ENCODE measurements around the gene TSHZ2. TPM values are rescaled to one million over a fixed set of nuclear protein-coding genes. Genes with fewer than 3 reads are reported as not detected.

The TSHZ2 gene
- total RNA-seq, 1 experiment from 2014 or later: 0.20 TPM

DNA sequence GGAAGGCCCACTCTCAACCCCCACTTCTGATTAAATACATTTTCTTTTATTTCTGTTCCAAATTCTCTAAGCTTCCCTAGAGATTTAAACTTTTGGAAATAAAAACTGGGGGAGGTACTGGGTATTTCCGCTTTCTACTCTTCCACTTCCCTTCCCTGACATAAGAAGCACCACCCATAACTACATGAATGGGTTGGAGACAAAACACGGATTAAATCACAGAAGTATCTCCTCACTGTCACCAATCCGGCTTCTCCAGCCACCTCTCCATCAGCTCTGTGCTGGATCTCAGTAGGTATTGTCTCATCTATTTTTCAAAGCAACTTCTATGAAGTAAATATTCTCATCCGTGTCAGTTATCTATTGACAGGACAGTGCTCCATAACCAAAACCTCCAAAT lies 150.7 kb downstream of the TSHZ2 start:
- Mint-ChIP-seq H3K27me3 (ENCODE audit: low read depth) (no peaks in the 10 kb centered on the region), H3K4me1 (peaks cover 20% of the 10 kb centered on the region), H3K36me3 (no peaks in the 10 kb centered on the region), H3K27ac (no peak overlapping the region), H3K9me3 (peaks cover 9% of the 10 kb centered on the region), H3K4me3 (no peak overlapping the region)
- DNase-seq (ENCODE audit: low spot score): no peak
- TF ChIP-seq NFYB (CRISPR knock-in tag; conservative IDR thresholded peaks at IDR 0.05; ENCODE audit: low read depth) (no peak), RELA (CRISPR knock-in tag; IDR thresholded peaks at IDR 0.05; ENCODE audit: borderline replicate concordance) (no peak), NR1H2 (CRISPR knock-in tag; IDR thresholded peaks at IDR 0.05) (no peak), TEAD4 (CRISPR knock-in tag; IDR thresholded peaks at IDR 0.05) (no peak), IRF2 (CRISPR knock-in tag; IDR thresholded peaks at IDR 0.05; ENCODE audit: borderline replicate concordance, low read depth) (no peak), SMAD4 (CRISPR knock-in tag; IDR thresholded peaks at IDR 0.05) (no peak), MYBL2 (CRISPR knock-in tag; IDR thresholded peaks at IDR 0.05) (no peak), OVOL2 (CRISPR knock-in tag; IDR thresholded peaks at IDR 0.05; ENCODE audit: borderline replicate concordance) (no peak), FOXP1 (CRISPR knock-in tag; IDR thresholded peaks at IDR 0.05; ENCODE audit: borderline replicate concordance) (no peak), JUN (CRISPR knock-in tag; IDR thresholded peaks at IDR 0.05) (no peak), ZNF317 (CRISPR knock-in tag; IDR thresholded peaks at IDR 0.05; ENCODE audit: borderline replicate concordance, low read depth) (no peak)
- TF ChIP-seq, protein P1, sequence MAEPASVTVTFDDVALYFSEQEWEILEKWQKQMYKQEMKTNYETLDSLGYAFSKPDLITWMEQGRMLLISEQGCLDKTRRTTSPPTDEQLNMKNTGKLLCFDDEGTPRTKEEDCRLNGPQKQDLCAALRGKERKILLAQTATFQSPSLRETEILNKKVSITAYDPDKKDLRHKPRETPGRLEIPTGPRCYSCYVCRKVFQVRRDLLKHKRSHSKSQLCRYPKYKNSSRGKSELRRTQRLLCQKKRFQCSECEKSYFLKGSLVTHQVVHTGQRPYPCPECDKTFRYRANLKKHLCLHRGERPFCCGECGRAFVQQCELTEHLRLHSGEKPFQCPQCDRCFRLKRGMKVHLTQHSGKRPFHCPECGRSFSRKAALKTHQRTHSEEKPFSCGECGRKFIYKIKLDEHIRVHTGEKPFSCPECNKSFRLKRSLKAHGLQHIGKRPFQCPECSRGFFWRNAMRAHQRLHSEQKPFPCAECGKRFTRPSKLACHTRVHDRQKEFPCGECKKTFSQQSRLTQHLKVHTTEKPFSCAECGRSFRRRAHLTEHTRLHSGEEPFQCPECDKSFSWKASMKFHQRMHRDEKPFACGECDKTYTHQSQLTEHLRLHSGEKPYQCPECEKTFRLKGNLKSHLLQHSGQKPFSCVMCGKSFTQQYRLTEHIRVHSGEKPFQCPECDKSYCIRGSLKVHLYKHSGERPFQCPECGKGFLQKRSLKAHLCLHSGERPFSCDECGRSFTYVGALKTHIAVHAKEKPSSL (CRISPR knock-in tag; conservative IDR thresholded peaks at IDR 0.05): no peak
- TF ChIP-seq, protein P2, sequence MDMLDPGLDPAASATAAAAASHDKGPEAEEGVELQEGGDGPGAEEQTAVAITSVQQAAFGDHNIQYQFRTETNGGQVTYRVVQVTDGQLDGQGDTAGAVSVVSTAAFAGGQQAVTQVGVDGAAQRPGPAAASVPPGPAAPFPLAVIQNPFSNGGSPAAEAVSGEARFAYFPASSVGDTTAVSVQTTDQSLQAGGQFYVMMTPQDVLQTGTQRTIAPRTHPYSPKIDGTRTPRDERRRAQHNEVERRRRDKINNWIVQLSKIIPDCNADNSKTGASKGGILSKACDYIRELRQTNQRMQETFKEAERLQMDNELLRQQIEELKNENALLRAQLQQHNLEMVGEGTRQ (CRISPR knock-in tag; IDR thresholded peaks at IDR 0.05): no peak
- TF ChIP-seq, protein P3, sequence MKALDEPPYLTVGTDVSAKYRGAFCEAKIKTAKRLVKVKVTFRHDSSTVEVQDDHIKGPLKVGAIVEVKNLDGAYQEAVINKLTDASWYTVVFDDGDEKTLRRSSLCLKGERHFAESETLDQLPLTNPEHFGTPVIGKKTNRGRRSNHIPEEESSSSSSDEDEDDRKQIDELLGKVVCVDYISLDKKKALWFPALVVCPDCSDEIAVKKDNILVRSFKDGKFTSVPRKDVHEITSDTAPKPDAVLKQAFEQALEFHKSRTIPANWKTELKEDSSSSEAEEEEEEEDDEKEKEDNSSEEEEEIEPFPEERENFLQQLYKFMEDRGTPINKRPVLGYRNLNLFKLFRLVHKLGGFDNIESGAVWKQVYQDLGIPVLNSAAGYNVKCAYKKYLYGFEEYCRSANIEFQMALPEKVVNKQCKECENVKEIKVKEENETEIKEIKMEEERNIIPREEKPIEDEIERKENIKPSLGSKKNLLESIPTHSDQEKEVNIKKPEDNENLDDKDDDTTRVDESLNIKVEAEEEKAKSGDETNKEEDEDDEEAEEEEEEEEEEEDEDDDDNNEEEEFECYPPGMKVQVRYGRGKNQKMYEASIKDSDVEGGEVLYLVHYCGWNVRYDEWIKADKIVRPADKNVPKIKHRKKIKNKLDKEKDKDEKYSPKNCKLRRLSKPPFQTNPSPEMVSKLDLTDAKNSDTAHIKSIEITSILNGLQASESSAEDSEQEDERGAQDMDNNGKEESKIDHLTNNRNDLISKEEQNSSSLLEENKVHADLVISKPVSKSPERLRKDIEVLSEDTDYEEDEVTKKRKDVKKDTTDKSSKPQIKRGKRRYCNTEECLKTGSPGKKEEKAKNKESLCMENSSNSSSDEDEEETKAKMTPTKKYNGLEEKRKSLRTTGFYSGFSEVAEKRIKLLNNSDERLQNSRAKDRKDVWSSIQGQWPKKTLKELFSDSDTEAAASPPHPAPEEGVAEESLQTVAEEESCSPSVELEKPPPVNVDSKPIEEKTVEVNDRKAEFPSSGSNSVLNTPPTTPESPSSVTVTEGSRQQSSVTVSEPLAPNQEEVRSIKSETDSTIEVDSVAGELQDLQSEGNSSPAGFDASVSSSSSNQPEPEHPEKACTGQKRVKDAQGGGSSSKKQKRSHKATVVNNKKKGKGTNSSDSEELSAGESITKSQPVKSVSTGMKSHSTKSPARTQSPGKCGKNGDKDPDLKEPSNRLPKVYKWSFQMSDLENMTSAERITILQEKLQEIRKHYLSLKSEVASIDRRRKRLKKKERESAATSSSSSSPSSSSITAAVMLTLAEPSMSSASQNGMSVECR (CRISPR knock-in tag; IDR thresholded peaks at IDR 0.05; ENCODE audit: borderline replicate concordance): no peak
- TF ChIP-seq, protein P4, sequence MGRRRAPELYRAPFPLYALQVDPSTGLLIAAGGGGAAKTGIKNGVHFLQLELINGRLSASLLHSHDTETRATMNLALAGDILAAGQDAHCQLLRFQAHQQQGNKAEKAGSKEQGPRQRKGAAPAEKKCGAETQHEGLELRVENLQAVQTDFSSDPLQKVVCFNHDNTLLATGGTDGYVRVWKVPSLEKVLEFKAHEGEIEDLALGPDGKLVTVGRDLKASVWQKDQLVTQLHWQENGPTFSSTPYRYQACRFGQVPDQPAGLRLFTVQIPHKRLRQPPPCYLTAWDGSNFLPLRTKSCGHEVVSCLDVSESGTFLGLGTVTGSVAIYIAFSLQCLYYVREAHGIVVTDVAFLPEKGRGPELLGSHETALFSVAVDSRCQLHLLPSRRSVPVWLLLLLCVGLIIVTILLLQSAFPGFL (CRISPR knock-in tag; IDR thresholded peaks at IDR 0.05; ENCODE audit: borderline replicate concordance): no peak
- TF ChIP-seq, protein P5, sequence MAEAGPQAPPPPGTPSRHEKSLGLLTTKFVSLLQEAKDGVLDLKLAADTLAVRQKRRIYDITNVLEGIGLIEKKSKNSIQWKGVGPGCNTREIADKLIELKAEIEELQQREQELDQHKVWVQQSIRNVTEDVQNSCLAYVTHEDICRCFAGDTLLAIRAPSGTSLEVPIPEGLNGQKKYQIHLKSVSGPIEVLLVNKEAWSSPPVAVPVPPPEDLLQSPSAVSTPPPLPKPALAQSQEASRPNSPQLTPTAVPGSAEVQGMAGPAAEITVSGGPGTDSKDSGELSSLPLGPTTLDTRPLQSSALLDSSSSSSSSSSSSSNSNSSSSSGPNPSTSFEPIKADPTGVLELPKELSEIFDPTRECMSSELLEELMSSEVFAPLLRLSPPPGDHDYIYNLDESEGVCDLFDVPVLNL (CRISPR knock-in tag; IDR thresholded peaks at IDR 0.05; ENCODE audit: borderline replicate concordance, low read depth): no peak
- TF ChIP-seq, protein P6, sequence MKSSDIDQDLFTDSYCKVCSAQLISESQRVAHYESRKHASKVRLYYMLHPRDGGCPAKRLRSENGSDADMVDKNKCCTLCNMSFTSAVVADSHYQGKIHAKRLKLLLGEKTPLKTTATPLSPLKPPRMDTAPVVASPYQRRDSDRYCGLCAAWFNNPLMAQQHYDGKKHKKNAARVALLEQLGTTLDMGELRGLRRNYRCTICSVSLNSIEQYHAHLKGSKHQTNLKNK (CRISPR knock-in tag; IDR thresholded peaks at IDR 0.05): no peak
- TF ChIP-seq, protein P7, sequence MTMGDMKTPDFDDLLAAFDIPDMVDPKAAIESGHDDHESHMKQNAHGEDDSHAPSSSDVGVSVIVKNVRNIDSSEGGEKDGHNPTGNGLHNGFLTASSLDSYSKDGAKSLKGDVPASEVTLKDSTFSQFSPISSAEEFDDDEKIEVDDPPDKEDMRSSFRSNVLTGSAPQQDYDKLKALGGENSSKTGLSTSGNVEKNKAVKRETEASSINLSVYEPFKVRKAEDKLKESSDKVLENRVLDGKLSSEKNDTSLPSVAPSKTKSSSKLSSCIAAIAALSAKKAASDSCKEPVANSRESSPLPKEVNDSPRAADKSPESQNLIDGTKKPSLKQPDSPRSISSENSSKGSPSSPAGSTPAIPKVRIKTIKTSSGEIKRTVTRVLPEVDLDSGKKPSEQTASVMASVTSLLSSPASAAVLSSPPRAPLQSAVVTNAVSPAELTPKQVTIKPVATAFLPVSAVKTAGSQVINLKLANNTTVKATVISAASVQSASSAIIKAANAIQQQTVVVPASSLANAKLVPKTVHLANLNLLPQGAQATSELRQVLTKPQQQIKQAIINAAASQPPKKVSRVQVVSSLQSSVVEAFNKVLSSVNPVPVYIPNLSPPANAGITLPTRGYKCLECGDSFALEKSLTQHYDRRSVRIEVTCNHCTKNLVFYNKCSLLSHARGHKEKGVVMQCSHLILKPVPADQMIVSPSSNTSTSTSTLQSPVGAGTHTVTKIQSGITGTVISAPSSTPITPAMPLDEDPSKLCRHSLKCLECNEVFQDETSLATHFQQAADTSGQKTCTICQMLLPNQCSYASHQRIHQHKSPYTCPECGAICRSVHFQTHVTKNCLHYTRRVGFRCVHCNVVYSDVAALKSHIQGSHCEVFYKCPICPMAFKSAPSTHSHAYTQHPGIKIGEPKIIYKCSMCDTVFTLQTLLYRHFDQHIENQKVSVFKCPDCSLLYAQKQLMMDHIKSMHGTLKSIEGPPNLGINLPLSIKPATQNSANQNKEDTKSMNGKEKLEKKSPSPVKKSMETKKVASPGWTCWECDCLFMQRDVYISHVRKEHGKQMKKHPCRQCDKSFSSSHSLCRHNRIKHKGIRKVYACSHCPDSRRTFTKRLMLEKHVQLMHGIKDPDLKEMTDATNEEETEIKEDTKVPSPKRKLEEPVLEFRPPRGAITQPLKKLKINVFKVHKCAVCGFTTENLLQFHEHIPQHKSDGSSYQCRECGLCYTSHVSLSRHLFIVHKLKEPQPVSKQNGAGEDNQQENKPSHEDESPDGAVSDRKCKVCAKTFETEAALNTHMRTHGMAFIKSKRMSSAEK (CRISPR knock-in tag; IDR thresholded peaks at IDR 0.05; ENCODE audit: borderline replicate concordance): no peak
- TF ChIP-seq, protein P8, sequence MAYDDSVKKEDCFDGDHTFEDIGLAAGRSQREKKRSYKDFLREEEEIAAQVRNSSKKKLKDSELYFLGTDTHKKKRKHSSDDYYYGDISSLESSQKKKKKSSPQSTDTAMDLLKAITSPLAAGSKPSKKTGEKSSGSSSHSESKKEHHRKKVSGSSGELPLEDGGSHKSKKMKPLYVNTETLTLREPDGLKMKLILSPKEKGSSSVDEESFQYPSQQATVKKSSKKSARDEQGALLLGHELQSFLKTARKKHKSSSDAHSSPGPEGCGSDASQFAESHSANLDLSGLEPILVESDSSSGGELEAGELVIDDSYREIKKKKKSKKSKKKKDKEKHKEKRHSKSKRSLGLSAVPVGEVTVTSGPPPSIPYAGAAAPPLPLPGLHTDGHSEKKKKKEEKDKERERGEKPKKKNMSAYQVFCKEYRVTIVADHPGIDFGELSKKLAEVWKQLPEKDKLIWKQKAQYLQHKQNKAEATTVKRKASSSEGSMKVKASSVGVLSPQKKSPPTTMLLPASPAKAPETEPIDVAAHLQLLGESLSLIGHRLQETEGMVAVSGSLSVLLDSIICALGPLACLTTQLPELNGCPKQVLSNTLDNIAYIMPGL (CRISPR knock-in tag; IDR thresholded peaks at IDR 0.05): no peak
- no peak for ATAC-seq
- CTCF ChIA-PET: no interaction called here
- POLR2A ChIA-PET: no interaction called here

Data from WTC11 (cell line).